ENCODE measurements around the gene KIF21A. TPM values are rescaled to one million over a fixed set of nuclear protein-coding genes. Genes with fewer than 3 reads are reported as not detected.
"Not testable (repeated sequence)": the region's sequence is repeated elsewhere in the genome, so short reads cannot be mapped to it uniquely, and the experiment has no call there.

KIF21A gene
- total RNA-seq, 4 donors from 2014 or later, result 28.4 to 36.4 (median 33.1) TPM

DNA sequence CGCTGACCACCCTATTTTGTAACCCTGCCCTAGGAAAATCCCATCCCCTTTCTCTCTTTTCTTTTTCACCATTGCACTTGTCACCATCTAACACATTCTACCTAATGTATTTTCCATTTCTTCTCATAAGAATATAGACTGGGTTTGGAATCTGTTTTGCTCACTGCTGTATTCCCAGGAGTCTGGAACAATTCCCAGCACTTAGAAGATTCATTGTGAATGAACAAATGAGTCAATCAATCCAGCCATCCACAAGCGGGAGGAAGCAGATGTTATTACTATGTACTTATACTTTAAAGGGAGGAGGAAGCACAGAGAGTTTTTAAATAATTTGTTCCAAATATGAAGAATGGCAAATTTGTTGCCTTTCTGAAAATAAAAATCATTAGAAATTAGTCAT is 142.1 kb downstream of the KIF21A start:
- no peaks in the 10 kb centered on the region for H3K27me3 ChIP-seq
- TF ChIP-seq, protein P1, sequence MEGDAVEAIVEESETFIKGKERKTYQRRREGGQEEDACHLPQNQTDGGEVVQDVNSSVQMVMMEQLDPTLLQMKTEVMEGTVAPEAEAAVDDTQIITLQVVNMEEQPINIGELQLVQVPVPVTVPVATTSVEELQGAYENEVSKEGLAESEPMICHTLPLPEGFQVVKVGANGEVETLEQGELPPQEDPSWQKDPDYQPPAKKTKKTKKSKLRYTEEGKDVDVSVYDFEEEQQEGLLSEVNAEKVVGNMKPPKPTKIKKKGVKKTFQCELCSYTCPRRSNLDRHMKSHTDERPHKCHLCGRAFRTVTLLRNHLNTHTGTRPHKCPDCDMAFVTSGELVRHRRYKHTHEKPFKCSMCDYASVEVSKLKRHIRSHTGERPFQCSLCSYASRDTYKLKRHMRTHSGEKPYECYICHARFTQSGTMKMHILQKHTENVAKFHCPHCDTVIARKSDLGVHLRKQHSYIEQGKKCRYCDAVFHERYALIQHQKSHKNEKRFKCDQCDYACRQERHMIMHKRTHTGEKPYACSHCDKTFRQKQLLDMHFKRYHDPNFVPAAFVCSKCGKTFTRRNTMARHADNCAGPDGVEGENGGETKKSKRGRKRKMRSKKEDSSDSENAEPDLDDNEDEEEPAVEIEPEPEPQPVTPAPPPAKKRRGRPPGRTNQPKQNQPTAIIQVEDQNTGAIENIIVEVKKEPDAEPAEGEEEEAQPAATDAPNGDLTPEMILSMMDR (IDR thresholded peaks at IDR 0.05 in 4 of 5, conservative IDR thresholded peaks at IDR 0.05 in 1 of 5), result no peak
- TF ChIP-seq POLR2A (IDR thresholded peaks at IDR 0.05), result no peak
- H3K36me3 ChIP-seq, result peaks cover 0 to 17% of the 10 kb centered on the region in 2 donors
- no peaks in the 10 kb centered on the region for H3K4me1 ChIP-seq
- no peak overlapping the region for H3K27ac ChIP-seq
- no peaks in the 10 kb centered on the region for H3K9me3 ChIP-seq
- no peak overlapping the region for H3K4me3 ChIP-seq
- in situ Hi-C loops (cut with MboI; ENCODE audit: low sequenced_read_pairs in 4 of 4) (no loop called here), intact Hi-C loops (cut with DNase I; ENCODE audit: low total_unique reads) (no loop called here)
- ATAC-seq (no peak), DNase-seq (no peak)

DNA sequence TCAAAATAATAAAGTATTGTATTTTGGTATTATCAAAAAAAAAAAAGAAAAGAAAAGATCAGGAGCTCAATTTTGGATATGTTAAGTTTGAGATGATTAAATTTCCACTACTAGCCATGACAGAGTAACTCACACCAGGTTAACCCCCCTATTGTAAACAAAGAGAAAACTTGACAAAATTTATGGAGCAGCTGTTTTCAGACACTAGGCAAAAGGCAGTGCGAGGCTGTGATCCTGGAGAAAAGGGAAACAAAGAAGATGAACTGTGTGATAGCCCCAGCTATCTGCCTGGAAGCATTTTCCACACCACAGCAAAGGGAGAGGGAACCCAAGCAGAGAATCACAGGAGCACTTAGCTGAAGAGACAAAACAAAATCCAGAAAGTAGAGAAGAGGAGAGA is 145.0 kb downstream of the KIF21A start:
- ATAC-seq (no peak), DNase-seq (no peak)
- no peak overlapping the region for H3K4me3 ChIP-seq
- H3K4me1 ChIP-seq, result no peaks in the 10 kb centered on the region
- H3K9me3 ChIP-seq, result no peaks in the 10 kb centered on the region
- intact Hi-C loops (cut with DNase I; ENCODE audit: low total_unique reads), result no loop called here
- no peak for TF ChIP-seq POLR2A (IDR thresholded peaks at IDR 0.05)
- TF ChIP-seq, protein P1 (IDR thresholded peaks at IDR 0.05 in 4 of 5, conservative IDR thresholded peaks at IDR 0.05 in 1 of 5), result no peak
- H3K27me3 ChIP-seq, result no peaks in the 10 kb centered on the region
- H3K36me3 ChIP-seq, result no peaks in the 10 kb centered on the region
- no peak overlapping the region for H3K27ac ChIP-seq
- in situ Hi-C loops (cut with MboI; ENCODE audit: low sequenced_read_pairs in 4 of 4), result loop anchor here in 1 of 4 donors (25.0 kb wide), 1 partner anchor 961 kb away; no protein-coding TSS in a partner anchor

DNA sequence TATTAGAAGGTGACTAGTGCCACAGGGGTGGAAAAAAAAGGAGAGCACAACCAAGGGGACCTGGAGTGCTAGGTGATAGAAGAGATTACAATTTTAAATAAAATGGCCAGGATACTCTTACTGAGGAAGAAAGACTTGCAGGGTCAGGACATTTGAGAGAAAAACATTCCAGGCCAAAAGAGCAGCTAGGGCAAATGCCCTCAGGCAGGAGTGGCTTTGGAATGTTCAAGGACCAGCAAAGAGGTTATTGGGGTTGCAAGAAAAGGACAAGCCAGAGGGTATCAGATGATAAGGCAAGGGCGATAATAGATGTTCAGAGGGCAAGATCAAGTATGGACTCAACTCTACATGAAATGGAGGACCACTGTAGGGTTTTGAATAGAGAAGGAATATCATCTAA is 146.4 kb downstream of the KIF21A start:
- in situ Hi-C loops (cut with MboI; ENCODE audit: low sequenced_read_pairs in 4 of 4), result loop anchor here in 1 of 4 donors (25.0 kb wide), 1 partner anchor 959 kb away; no protein-coding TSS in a partner anchor
- Histone ChIP-seq H3K4me1 (no peaks in the 10 kb centered on the region), H3K9me3 (no peaks in the 10 kb centered on the region), H3K27me3 (no peaks in the 10 kb centered on the region), H3K4me3 (no peak overlapping the region), H3K36me3 (no peaks in the 10 kb centered on the region), H3K27ac (no peak overlapping the region)
- ATAC-seq (no peak), DNase-seq (no peak)
- intact Hi-C loops (cut with DNase I; ENCODE audit: low total_unique reads), result no loop called here
- TF ChIP-seq, protein P1 (IDR thresholded peaks at IDR 0.05 in 4 of 5, conservative IDR thresholded peaks at IDR 0.05 in 1 of 5), result no peak
- no peak for TF ChIP-seq POLR2A (IDR thresholded peaks at IDR 0.05)

DNA sequence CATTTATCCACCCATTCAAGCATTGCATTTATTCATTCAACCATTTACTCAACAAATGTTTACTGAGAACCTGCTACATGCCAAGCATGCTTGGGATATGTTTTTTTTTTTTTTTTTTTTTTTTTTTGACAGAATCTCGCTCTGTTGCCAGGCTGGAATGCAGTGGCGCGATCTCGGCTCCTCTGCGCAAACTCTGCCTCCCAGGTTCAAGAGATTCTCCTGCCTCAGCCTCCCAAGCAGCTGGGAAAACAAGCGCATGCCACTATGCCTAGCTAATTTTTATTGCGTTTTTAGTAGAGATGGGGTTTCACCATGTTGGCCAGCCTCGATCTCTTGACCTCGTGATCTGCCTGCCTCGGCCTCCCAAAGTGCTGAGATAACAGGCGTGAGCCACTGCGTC is 147.3 kb downstream of the KIF21A start:
- H3K27ac ChIP-seq; H3K36me3 ChIP-seq; intact Hi-C loops (cut with DNase I; ENCODE audit: low total_unique reads); DNase-seq; H3K4me3 ChIP-seq; H3K9me3 ChIP-seq; ATAC-seq; H3K4me1 ChIP-seq; H3K27me3 ChIP-seq: not testable (repeated sequence)
- in situ Hi-C loops (cut with MboI; ENCODE audit: low sequenced_read_pairs in 4 of 4), result loop anchor here in 1 of 4 donors (25.0 kb wide), 1 partner anchor 958 kb away; no protein-coding TSS in a partner anchor

DNA sequence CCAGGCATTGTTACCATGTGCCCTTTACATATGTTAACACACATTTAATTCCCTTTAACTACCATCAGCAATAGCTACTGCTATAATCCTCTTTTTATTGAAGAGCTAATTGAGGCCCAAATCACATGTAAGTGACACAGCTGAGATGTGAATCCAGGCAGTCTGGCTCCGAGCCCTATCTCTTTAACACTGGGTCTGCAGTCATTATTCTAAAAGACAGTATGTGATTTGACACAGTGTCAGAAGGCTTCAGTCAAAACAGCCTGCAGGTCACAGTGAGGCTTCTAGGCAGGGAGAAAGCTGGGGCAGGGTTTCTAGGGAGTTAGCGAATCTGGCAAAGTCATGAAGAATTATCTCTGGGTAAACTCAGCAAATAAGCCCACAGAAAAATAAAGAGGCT is 148.2 kb downstream of the KIF21A start:
- Histone ChIP-seq H3K27me3 (no peaks in the 10 kb centered on the region), H3K9me3 (no peaks in the 10 kb centered on the region), H3K4me3 (no peak overlapping the region), H3K36me3 (no peaks in the 10 kb centered on the region), H3K4me1 (no peaks in the 10 kb centered on the region), H3K27ac (no peak overlapping the region)
- TF ChIP-seq, protein P1 (IDR thresholded peaks at IDR 0.05 in 4 of 5, conservative IDR thresholded peaks at IDR 0.05 in 1 of 5), result no peak
- TF ChIP-seq POLR2A (IDR thresholded peaks at IDR 0.05), result no peak
- ATAC-seq (no peak), DNase-seq (no peak)
- intact Hi-C loops (cut with DNase I; ENCODE audit: low total_unique reads) (no loop called here), in situ Hi-C loops (cut with MboI; ENCODE audit: low sequenced_read_pairs in 4 of 4) (loop anchor here in 1 of 4 donors (25.0 kb wide), 1 partner anchor 957 kb away; no protein-coding TSS in a partner anchor)
